Omental fat pad (tissue), 4 donors: ENCODE measurements around the gene CNTROB. TPM values are rescaled to one million over a fixed set of nuclear protein-coding genes. Genes with fewer than 3 reads are reported as not detected.

ENCODE experiments used
- ATAC-seq: fragments of 150-250 bp; one replicate; pipeline ENCODE4 v1.9.1; 2016; ENCODE audit warnings: mild to moderate bottlenecking, moderate library complexity; ENCODE audit not compliant: low FRiP score
- DNase-seq: peaks from one replicate; pipeline ENCODE4 v3.0.0-alpha.2; 2019; ENCODE audit warnings: low spot score
- CTCF ChIP-seq, 3 donors: fragments of 450-650 bp; IDR thresholded peaks; one replicate each; pipeline ENCODE4 v1.5.1; 2016 to 2017; ENCODE audit warnings: antibody characterized with exemption in 3 of 3, mild to moderate bottlenecking in 3 of 3, moderate library complexity in 2 of 3
- total RNA-seq, 4 donors: library from RNA; depleted of rRNA; stranded (reverse); fragments of >200 nt; gene quantifications; one replicate each; pipeline ENCODE4 v1.1.0, GENCODE V29; 2016

CNTROB gene
- total RNA-seq, 4 donors from 2014 or later = 14.8 to 24.7 (median 19.8) TPM

- DNase-seq (no peak), ATAC-seq (no peak)
- no peak for TF ChIP-seq CTCF (IDR thresholded peaks at IDR 0.05)
These were observed 45.6 kb upstream of the CNTROB start for GRCh38 chr17:7886227-7887037.

- ATAC-seq (no peak), DNase-seq (no peak)
- no peak for TF ChIP-seq CTCF (IDR thresholded peaks at IDR 0.05)
These were observed 44.9 kb upstream of the CNTROB start for GRCh38 chr17:7887038-7887481.

DNA sequence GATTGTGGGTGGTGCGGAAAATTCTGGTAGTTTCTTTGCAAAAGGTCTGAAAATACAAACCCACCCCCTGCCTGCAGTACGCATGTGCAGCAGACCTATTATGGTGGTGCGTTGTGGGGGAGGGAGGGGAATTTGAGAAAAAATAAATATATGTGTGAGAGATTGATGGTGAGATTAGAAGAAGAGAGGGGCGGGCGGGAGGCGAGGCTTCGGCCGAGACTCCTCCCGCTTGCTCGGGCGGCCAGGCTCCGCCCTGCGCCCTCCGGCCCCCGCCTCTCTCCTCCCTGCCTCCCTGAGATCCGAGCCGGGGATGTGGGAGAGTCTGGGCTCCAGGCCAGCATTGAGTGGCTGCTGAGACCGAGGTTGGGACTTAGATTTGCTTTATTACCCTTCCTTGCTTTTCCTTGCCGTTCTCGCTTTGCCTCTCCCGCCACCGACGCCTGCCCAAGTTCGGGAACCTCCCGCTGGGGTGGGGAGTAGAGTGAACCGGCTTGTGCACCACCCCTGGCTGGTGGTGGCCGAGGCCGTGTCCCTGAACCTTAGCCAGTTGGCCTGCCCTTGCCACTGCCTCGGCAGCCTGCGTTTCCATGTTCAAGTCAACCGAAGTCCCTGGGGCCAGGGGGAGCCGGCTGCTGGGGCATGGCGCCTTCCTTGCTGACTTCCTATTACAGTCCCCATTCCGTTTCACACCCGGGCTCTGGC, 44.4 kb upstream of the CNTROB start:
- peak; percentile 71 for DNase-seq
- TF ChIP-seq CTCF (IDR thresholded peaks at IDR 0.05) = no peak
- ATAC-seq = peak; percentile 75

DNA sequence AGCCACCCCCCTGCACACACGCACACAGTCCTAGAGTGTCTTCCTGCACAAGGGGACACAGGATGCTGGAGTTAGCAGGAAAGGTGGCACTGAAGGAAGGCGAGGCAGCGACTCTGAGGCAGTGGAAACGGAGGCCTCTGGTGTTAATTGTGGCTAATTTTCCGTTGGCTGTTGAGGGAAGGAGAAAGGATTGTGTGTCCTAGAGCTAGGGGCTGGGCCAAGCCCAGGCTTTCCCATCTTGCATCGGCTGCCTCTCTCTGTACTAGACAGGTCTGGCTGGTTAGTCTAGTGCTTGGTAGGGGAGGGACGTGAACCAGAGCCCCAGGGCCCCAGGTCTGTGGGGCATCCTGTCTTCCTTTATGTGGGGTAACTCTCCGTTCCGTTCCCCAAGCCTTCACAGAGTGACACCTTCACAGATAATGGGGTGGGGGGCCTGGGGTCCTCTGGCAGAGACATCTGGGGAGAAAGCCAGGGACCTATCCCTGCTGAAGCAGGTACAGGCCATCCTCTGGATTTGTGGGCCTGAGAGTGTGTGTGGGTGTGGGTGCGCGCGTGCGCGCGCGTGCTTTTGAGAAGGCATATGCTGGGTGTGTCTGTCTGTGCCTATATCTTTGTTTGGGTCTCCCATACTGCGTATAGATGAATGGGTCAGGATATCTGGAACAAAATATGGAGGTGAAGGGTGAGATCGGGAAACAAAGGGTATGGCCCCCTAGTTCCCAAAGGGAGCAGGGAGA, 43.7 kb upstream of the CNTROB start, which contains the start of gene CHD3:
CHD3 (plus strand) TSS at position 606 of the 737 bp plus-strand sequence. CDS start 212 bp downstream, outside the sequence.
- no peak for DNase-seq
- peak; percentile 6 for ATAC-seq
- TF ChIP-seq CTCF (IDR thresholded peaks at IDR 0.05) = no peak

- ATAC-seq (peak; percentile 62), DNase-seq (peak; percentile 90)
- no peak for TF ChIP-seq CTCF (IDR thresholded peaks at IDR 0.05)
These were observed 42.6 kb upstream of the CNTROB start for GRCh38 chr17:7889166-7889955.

DNA sequence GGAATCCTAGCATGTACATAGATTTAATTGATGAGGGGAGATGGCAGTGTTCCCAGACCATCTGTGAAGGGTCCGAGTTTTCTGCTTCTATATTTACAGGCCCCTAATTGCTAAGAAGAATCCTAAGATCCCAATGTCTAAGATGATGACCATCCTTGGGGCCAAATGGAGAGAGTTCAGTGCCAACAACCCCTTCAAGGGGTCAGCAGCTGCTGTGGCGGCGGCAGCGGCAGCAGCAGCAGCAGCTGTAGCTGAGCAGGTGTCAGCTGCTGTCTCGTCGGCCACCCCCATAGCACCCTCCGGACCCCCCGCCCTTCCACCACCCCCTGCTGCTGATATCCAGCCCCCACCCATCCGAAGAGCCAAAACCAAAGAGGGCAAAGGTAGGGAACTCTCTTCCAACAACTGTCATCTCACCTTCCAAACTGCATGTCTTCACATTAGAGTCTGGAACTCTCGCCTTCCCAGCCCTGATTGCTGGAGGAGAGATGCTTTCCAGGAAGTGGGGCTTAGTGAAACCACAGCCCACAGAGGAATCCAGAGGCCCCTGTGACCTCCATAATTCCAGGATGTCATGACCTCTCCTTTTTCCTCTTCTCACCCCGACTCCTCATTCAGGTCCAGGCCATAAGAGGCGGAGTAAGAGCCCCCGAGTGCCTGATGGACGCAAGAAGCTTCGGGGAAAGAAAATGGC, 38.7 kb upstream of the CNTROB start:
- no peak for TF ChIP-seq CTCF (IDR thresholded peaks at IDR 0.05)
- DNase-seq = no peak
- no peak for ATAC-seq
